Measurements from ENCODE around the gene PTPRK. TPM values are rescaled to one million over a fixed set of nuclear protein-coding genes. Genes with fewer than 3 reads are reported as not detected.
"Not testable (repeated sequence)": the region's sequence is repeated elsewhere in the genome, so short reads cannot be mapped to it uniquely, and the experiment has no call there.

PTPRK gene
- total RNA-seq, 2 experiments from 2014 or later: 7.9 to 9.1 TPM

- POLR2A ChIA-PET: no interaction called here
- CTCF ChIA-PET: no interaction called here
These were observed 587.3 kb downstream of the PTPRK start for GRCh38 chr6:127933137-127933536.

GRCh38 chr6:127932708-127933107 is 587.7 kb downstream of the PTPRK start:
- POLR2A ChIA-PET: no interaction called here

GRCh38 chr6:127926441-127926840 is 594.0 kb downstream of the PTPRK start:
- CTCF ChIA-PET, POLR2A ChIA-PET: not testable (repeated sequence)

More at GRCh38 chr6:127932708-127933107, 587.7 kb downstream of the PTPRK start:
- CTCF ChIA-PET: no interaction called here

- CTCF ChIA-PET: interaction anchor here (1.5 kb wide), 1 partner anchor 17 kb away, joined by 3 read pairs; no protein-coding TSS in a partner anchor
These were observed 596.0 kb downstream of the PTPRK start for GRCh38 chr6:127924440-127924839.

GRCh38 chr6:127924031-127924430 is 596.4 kb downstream of the PTPRK start:
- ChIA-PET CTCF (interaction anchor here (1.5 kb wide), 1 partner anchor 17 kb away, joined by 3 read pairs; no protein-coding TSS in a partner anchor), POLR2A (interaction anchor here (0.6 kb wide), 1 partner anchor 44 kb away, joined by 4 read pairs; no protein-coding TSS in a partner anchor)

More at GRCh38 chr6:127924440-127924839, 596.0 kb downstream of the PTPRK start:
- POLR2A ChIA-PET: no interaction called here

- POLR2A ChIA-PET: no interaction called here
These were observed 597.3 kb downstream of the PTPRK start for GRCh38 chr6:127923135-127923534.

GRCh38 chr6:127921982-127922381 is 598.4 kb downstream of the PTPRK start:
- CTCF ChIA-PET: no interaction called here
- POLR2A ChIA-PET: no interaction called here

More at GRCh38 chr6:127923135-127923534, 597.3 kb downstream of the PTPRK start:
- CTCF ChIA-PET: interaction anchor here (1.5 kb wide), 1 partner anchor 14 kb away, joined by 3 read pairs; no protein-coding TSS in a partner anchor

- POLR2A ChIA-PET: no interaction called here
- CTCF ChIA-PET: no interaction called here
These were observed 599.6 kb downstream of the PTPRK start for GRCh38 chr6:127920804-127921203.
